ENCODE results near the gene SEMA6C.

The SEMA6C gene

DNA sequence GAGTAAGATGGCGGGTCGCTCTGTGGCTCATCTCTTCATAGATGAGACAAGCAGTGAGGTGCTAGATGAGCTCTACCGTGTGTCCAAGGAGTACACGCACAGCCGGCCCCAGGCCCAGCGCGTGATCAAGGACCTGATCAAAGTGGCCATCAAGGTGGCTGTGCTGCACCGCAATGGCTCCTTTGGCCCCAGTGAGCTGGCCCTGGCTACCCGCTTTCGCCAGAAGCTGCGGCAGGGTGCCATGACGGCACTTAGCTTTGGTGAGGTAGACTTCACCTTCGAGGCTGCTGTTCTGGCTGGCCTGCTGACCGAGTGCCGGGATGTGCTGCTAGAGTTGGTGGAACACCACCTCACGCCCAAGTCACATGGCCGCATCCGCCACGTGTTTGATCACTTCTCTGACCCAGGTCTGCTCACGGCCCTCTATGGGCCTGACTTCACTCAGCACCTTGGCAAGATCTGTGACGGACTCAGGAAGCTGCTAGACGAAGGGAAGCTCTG, 12.4 kb upstream of the SEMA6C start:
- no peak for TF ChIP-seq ZNF610 (tag by site-specific recombination; IDR thresholded peaks at IDR 0.05; ENCODE audit: borderline replicate concordance)
- TF ChIP-seq PRDM1 (tag by site-specific recombination; IDR thresholded peaks at IDR 0.05): no peak
- no peak for TF ChIP-seq ZNF660 (tag by site-specific recombination; IDR thresholded peaks at IDR 0.05)
- TF ChIP-seq ZNF600 (tag by site-specific recombination; IDR thresholded peaks at IDR 0.05): 0 out of 2 replicates have a peak, but pooled peaks have one; percentile 23
- no peak for TF ChIP-seq KLF9 (tag by site-specific recombination; IDR thresholded peaks at IDR 0.05; ENCODE audit: low read depth)
- ChIA-PET POLR2A (interaction anchor here (1.2 kb wide), 1 partner anchor 59 kb away, joined by 3 read pairs; no protein-coding TSS in a partner anchor), CTCF (interaction anchor here (0.6 to 6.4 kb wide), 3 partner anchors 60 to 705 kb away, joined by 3 to 124 read pairs (median 6); partner anchors contain the start of gene MLLT11)
- peaks cover 12 to 61% of the 10 kb centered on the region in 2 experiments for H3K36me3 ChIP-seq (ENCODE audit: control insufficient read depth in 2 of 2, insufficient read depth in 1 of 2, low read length in 2 of 2)
- H3K4me3 ChIP-seq (ENCODE audit: low read depth, low read length): no peak overlapping the region
- no peak overlapping the region for H3K27ac ChIP-seq (ENCODE audit: extremely low read depth, low read depth, low read length)
- H3K9me3 ChIP-seq (ENCODE audit: control insufficient read depth, insufficient read depth, low read depth, low read length): no peaks in the 10 kb centered on the region
- no peaks in the 10 kb centered on the region for H3K4me1 ChIP-seq (ENCODE audit: control insufficient read depth, insufficient read depth, low read length)

DNA sequence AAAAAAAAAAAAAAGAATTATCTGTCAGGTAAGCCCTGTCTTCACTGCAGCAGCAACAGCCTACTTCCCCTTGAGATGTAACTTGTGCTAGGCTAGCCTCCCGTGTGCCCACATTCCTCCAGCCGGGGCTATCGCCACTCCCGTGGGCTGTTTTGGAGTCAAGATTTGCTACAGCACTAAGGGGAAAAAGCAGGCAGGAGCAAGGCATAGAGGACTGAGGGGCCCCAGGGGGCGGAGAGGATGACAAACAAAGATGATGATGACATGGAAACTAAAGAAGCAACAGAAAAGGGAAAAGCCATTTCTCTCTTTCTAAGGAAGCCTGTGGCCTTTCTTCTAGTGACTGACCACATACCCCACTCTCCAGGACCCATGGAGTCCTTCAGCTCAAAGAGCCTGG, 11.9 kb upstream of the SEMA6C start:
- no peak overlapping the region for H3K4me3 ChIP-seq (ENCODE audit: low read depth, low read length)
- H3K4me1 ChIP-seq (ENCODE audit: control insufficient read depth, insufficient read depth, low read length): no peaks in the 10 kb centered on the region
- POLR2A ChIA-PET: interaction anchor here (1.2 kb wide), 1 partner anchor 59 kb away, joined by 3 read pairs; no protein-coding TSS in a partner anchor
- TF ChIP-seq ZNF394 (tag by site-specific recombination; IDR thresholded peaks at IDR 0.05; ENCODE audit: borderline replicate concordance): no peak
- TF ChIP-seq TRIM28 (IDR thresholded peaks at IDR 0.05; ENCODE audit: borderline replicate concordance, low read length): no peak
- TF ChIP-seq ZNF24 (tag by site-specific recombination; IDR thresholded peaks at IDR 0.05): no peak
- TF ChIP-seq, protein P1, sequence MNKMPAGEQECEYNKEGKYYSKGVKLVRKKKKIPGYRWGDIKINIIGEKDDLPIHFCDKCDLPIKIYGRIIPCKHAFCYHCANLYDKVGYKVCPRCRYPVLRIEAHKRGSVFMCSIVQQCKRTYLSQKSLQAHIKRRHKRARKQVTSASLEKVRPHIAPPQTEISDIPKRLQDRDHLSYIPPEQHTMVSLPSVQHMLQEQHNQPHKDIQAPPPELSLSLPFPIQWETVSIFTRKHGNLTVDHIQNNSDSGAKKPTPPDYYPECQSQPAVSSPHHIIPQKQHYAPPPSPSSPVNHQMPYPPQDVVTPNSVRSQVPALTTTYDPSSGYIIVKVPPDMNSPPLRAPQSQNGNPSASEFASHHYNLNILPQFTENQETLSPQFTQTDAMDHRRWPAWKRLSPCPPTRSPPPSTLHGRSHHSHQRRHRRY (tag by site-specific recombination; IDR thresholded peaks at IDR 0.05): no peak
- TF ChIP-seq ZNF768 (tag by site-specific recombination; IDR thresholded peaks at IDR 0.05): no peak
- H3K36me3 ChIP-seq (ENCODE audit: control insufficient read depth in 2 of 2, insufficient read depth in 1 of 2, low read length in 2 of 2): peaks cover 12 to 61% of the 10 kb centered on the region in 2 experiments
- no peaks in the 10 kb centered on the region for H3K9me3 ChIP-seq (ENCODE audit: control insufficient read depth, insufficient read depth, low read depth, low read length)
- H3K27ac ChIP-seq (ENCODE audit: extremely low read depth, low read depth, low read length): no peak overlapping the region
- CTCF ChIA-PET: interaction anchor here (0.6 to 6.4 kb wide), 3 partner anchors 59 to 134 kb away, joined by 3 to 124 read pairs (median 10); partner anchors contain the start of gene C1orf56

DNA sequence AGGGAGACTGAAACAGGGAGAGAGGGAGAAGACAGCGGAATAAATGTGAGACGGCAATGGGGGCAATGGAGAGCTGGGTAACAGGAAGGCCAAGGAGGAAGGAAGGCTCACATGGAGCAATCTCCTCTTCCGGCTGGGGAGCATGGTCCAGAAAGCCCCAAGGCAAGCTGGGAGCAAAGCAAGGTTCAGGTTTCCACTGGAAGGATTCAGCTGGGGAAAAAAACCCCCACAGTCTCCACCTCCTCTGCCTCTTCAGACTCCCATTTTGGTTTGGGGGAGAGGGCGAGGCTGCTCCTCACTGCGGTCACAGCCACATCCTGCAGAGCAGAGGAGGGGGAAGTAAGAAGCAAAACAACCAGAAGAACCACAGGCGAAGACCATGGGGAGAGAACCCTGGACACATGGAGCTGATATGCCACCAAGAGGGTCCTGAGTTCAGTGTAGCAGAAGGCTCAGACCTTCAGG, 10.7 kb upstream of the SEMA6C start:
- no peak overlapping the region for H3K27ac ChIP-seq (ENCODE audit: extremely low read depth, low read depth, low read length)
- TF ChIP-seq, protein P2, sequence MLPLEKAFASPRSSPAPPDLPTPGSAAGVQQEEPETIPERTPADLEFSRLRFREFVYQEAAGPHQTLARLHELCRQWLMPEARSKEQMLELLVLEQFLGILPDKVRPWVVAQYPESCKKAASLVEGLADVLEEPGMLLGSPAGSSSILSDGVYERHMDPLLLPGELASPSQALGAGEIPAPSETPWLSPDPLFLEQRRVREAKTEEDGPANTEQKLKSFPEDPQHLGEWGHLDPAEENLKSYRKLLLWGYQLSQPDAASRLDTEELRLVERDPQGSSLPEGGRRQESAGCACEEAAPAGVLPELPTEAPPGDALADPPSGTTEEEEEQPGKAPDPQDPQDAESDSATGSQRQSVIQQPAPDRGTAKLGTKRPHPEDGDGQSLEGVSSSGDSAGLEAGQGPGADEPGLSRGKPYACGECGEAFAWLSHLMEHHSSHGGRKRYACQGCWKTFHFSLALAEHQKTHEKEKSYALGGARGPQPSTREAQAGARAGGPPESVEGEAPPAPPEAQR (tag by site-specific recombination; IDR thresholded peaks at IDR 0.05): no peak
- TF ChIP-seq, protein P3, sequence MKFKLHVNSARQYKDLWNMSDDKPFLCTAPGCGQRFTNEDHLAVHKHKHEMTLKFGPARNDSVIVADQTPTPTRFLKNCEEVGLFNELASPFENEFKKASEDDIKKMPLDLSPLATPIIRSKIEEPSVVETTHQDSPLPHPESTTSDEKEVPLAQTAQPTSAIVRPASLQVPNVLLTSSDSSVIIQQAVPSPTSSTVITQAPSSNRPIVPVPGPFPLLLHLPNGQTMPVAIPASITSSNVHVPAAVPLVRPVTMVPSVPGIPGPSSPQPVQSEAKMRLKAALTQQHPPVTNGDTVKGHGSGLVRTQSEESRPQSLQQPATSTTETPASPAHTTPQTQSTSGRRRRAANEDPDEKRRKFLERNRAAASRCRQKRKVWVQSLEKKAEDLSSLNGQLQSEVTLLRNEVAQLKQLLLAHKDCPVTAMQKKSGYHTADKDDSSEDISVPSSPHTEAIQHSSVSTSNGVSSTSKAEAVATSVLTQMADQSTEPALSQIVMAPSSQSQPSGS (tag by site-specific recombination; IDR thresholded peaks at IDR 0.05; ENCODE audit: low read depth): no peak
- TF ChIP-seq SP2 (tag by site-specific recombination; IDR thresholded peaks at IDR 0.05) (no peak), ZSCAN16 (tag by site-specific recombination; IDR thresholded peaks at IDR 0.05) (no peak), ZBTB20 (tag by site-specific recombination; IDR thresholded peaks at IDR 0.05) (no peak), ZNF621 (tag by site-specific recombination; IDR thresholded peaks at IDR 0.05) (no peak), ZNF324 (tag by site-specific recombination; IDR thresholded peaks at IDR 0.05) (no peak), ZNF777 (tag by site-specific recombination; IDR thresholded peaks at IDR 0.05; ENCODE audit: borderline replicate concordance) (no peak), ZNF560 (tag by site-specific recombination; IDR thresholded peaks at IDR 0.05; ENCODE audit: borderline replicate concordance) (no peak), ZNF791 (tag by site-specific recombination; IDR thresholded peaks at IDR 0.05) (no peak)
- TF ChIP-seq, protein P4, sequence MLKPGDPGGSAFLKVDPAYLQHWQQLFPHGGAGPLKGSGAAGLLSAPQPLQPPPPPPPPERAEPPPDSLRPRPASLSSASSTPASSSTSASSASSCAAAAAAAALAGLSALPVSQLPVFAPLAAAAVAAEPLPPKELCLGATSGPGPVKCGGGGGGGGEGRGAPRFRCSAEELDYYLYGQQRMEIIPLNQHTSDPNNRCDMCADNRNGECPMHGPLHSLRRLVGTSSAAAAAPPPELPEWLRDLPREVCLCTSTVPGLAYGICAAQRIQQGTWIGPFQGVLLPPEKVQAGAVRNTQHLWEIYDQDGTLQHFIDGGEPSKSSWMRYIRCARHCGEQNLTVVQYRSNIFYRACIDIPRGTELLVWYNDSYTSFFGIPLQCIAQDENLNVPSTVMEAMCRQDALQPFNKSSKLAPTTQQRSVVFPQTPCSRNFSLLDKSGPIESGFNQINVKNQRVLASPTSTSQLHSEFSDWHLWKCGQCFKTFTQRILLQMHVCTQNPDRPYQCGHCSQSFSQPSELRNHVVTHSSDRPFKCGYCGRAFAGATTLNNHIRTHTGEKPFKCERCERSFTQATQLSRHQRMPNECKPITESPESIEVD (tag by site-specific recombination; IDR thresholded peaks at IDR 0.05): no peak
- TF ChIP-seq, protein P5, sequence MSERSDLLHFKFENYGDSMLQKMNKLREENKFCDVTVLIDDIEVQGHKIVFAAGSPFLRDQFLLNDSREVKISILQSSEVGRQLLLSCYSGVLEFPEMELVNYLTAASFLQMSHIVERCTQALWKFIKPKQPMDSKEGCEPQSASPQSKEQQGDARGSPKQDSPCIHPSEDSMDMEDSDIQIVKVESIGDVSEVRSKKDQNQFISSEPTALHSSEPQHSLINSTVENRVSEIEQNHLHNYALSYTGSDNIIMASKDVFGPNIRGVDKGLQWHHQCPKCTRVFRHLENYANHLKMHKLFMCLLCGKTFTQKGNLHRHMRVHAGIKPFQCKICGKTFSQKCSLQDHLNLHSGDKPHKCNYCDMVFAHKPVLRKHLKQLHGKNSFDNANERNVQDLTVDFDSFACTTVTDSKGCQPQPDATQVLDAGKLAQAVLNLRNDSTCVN (tag by site-specific recombination; optimal IDR thresholded peaks at IDR 0.05): no peak

More for the DNA sequence above, 10.7 kb upstream of the SEMA6C start:
- Histone ChIP-seq H3K4me3 (ENCODE audit: low read depth, low read length) (no peak overlapping the region), H3K9me3 (ENCODE audit: control insufficient read depth, insufficient read depth, low read depth, low read length) (no peaks in the 10 kb centered on the region), H3K4me1 (ENCODE audit: control insufficient read depth, insufficient read depth, low read length) (no peaks in the 10 kb centered on the region), H3K36me3 (ENCODE audit: control insufficient read depth in 2 of 2, insufficient read depth in 1 of 2, low read length in 2 of 2) (peaks cover 12 to 63% of the 10 kb centered on the region in 2 experiments)
- CTCF ChIA-PET: interaction anchor here (0.6 to 6.4 kb wide), 10 partner anchors 8 to 132 kb away, joined by 3 to 124 read pairs (median 5); partner anchors contain the start of genes LYSMD1 and TMOD4
- POLR2A ChIA-PET: interaction anchor here (0.6 to 1.2 kb wide), 3 partner anchors 8 to 33 kb away, joined by 3 to 4 read pairs (median 4); partner anchors contain the start of genes LYSMD1, SCNM1 and VPS72
